HL-60 (cell line): ENCODE measurements around the gene IFRD1.

Experiments
- DNase-seq, 2 experiments: peaks; one replicate each; pipeline ENCODE4 v3.0.0-alpha.2; 2010 to 2020; ENCODE audit warnings: low read depth in 1 of 2, low spot score in 1 of 2
- H3K27ac ChIP-seq: fragments of 250-450 bp; sonication (Bioruptor Pico); replicated peaks from 2 replicates; pipeline ENCODE4 v1.5.1; 2020; ENCODE audit warnings: mild to moderate bottlenecking, moderate library complexity
- H3K27me3 ChIP-seq: fragments of 250-450 bp; sonication (Bioruptor Pico); 2 replicates; pipeline ENCODE4 v1.5.1; 2021; ENCODE audit warnings: mild to moderate bottlenecking, moderate library complexity; ENCODE audit not compliant: insufficient read depth, poor library complexity, severe bottlenecking
- H3K4me3 ChIP-seq: replicated peaks from 2 replicates; pipeline ENCODE4 v1.5.1; 2011; ENCODE audit warnings: mild to moderate bottlenecking, control low read depth, low read length; ENCODE audit not compliant: insufficient read depth
- CTCF ChIP-seq: IDR thresholded peaks from one replicate; pipeline ENCODE4 v1.5.1; 2011; ENCODE audit warnings: low read length, control low read depth, inconsistent platforms; ENCODE audit not compliant: insufficient read depth
- GABPA ChIP-seq: IDR thresholded peaks from 2 replicates; pipeline ENCODE4 v1.6.1; 2012; ENCODE audit warnings: low read depth
- POLR2AphosphoS5 ChIP-seq: IDR thresholded peaks from 2 replicates; pipeline ENCODE4 v1.6.1; 2012; ENCODE audit warnings: low read depth
- REST ChIP-seq: IDR thresholded peaks from 2 replicates; pipeline ENCODE4 v1.6.1; 2012; ENCODE audit warnings: low read depth; ENCODE audit not compliant: insufficient replicate concordance
- SPI1 ChIP-seq: IDR thresholded peaks from 2 replicates; pipeline ENCODE4 v1.6.1; 2012; ENCODE audit warnings: low read depth, mild to moderate bottlenecking, borderline replicate concordance
- long read RNA-seq: library from polyadenylated mRNA; unstranded; transcript quantifications from one replicate; pipeline ENCODE4 v2.0.0, GENCODE V29; 2020

Gene IFRD1
- long read RNA-seq, transcript IFRD1-205 (4 exons, 1,938 nt) = minor isoform, 5 of 681 reads
- long read RNA-seq, transcript IFRD1-202 (12 exons, 2,290 nt) = major isoform, 585 of 681 reads
- long read RNA-seq, transcript IFRD1-201 (13 exons, 1,834 nt) = minor isoform, 8 of 681 reads
- long read RNA-seq, partial matches to known transcripts = 36 of 681 reads
- long read RNA-seq, other reads (novel, unspliced or antisense) = 45 of 681 reads

GRCh38 chr7:112449902-112450806 lies at the start of gene IFRD1:
Gene IFRD1 (plus strand): TSS chr7:112450460. CDS start chr7:112450689, 229 bp downstream.
- Histone ChIP-seq H3K27me3 (no peaks in the 10 kb centered on the region), H3K4me3 (peak within 1 kb of the TSS; percentile 76), H3K27ac (peak within 1 kb of the TSS; percentile 89)
- TF ChIP-seq POLR2AphosphoS5 = peak; percentile 99
- TF ChIP-seq CTCF = no peak
- peak; percentile 68 for TF ChIP-seq GABPA
- peak; percentile 67 for TF ChIP-seq REST
- peak; percentile 96 to 99 for DNase-seq

- H3K27me3 ChIP-seq = no peaks in the 10 kb centered on the region
- no peak for DNase-seq
- TF ChIP-seq GABPA (no peak), CTCF (no peak), POLR2AphosphoS5 (no peak), REST (no peak), SPI1 (no peak)
- H3K27ac ChIP-seq = no peak overlapping the region
- H3K4me3 ChIP-seq = no peak overlapping the region
Measured at GRCh38 chr7:112404321-112404720, 45.9 kb upstream of the IFRD1 start.

- TF ChIP-seq CTCF (no peak), REST (no peak), SPI1 (no peak)
- peak in 1 of 2 experiments; percentile 42 for DNase-seq
- no peak overlapping the region for H3K4me3 ChIP-seq
- no peak overlapping the region for H3K27ac ChIP-seq
- H3K27me3 ChIP-seq = no peaks in the 10 kb centered on the region
Measured at GRCh38 chr7:112405286-112405685, 45.0 kb upstream of the IFRD1 start.
